Fibroblast of lung (primary cell): ENCODE data around the gene SDK1. TPM values are rescaled to one million over a fixed set of nuclear protein-coding genes. Genes with fewer than 3 reads are reported as not detected.
"Not testable (repeated sequence)": the region's sequence is repeated elsewhere in the genome, so short reads cannot be mapped to it uniquely, and the experiment has no call there.

Experiments used
- DNase-seq, 2 donors: peaks; one replicate each; pipeline versions ENCODE4 v3.0.0 to v3.0.0-alpha.2; 2010; ENCODE audit warnings: low read depth in 2 of 2
- H2AFZ ChIP-seq: 2 replicates; pipeline ENCODE4 v1.5.1; 2012; ENCODE audit warnings: low read length, control low read depth, inconsistent platforms
- H3K27ac ChIP-seq: 2 replicates; pipeline ENCODE4 v1.5.1; 2011; ENCODE audit warnings: low read length, control low read depth; ENCODE audit not compliant: insufficient read depth
- H3K27me3 ChIP-seq: 2 replicates; pipeline ENCODE4 v1.5.1; 2011; ENCODE audit warnings: mild to moderate bottlenecking, low read length; ENCODE audit not compliant: control insufficient read depth, insufficient read depth
- H3K36me3 ChIP-seq: 2 replicates; pipeline ENCODE4 v1.5.1; 2011; ENCODE audit warnings: low read length; ENCODE audit not compliant: control insufficient read depth, insufficient read depth
- H3K4me1 ChIP-seq: 2 replicates; pipeline ENCODE4 v1.5.1; 2011; ENCODE audit warnings: low read length; ENCODE audit not compliant: control insufficient read depth, insufficient read depth; ENCODE audit errors: extremely low read depth
- H3K4me2 ChIP-seq: 2 replicates; pipeline ENCODE4 v1.5.1; 2011; ENCODE audit warnings: low read length, control low read depth; ENCODE audit not compliant: insufficient read depth; ENCODE audit errors: extremely low read depth
- H3K4me3 ChIP-seq, 4 experiments: fragments of 200-600 bp in 1 of 4; sonication (generic) in 1 of 4; replicated peaks in 1 of 4; 2 replicates each; pipeline ENCODE4 v1.5.1; 2011 to 2016; ENCODE audit warnings: low read length in 4 of 4, low read depth in 3 of 4, mild to moderate bottlenecking in 3 of 4, control low read depth in 2 of 4, inconsistent platforms in 1 of 4, mixed read lengths in 1 of 4; ENCODE audit not compliant: insufficient read depth in 1 of 4; ENCODE audit errors: control extremely low read depth in 1 of 4
- H3K79me2 ChIP-seq: 2 replicates; pipeline ENCODE4 v1.5.1; 2012; ENCODE audit warnings: mild to moderate bottlenecking, low read length, inconsistent platforms; ENCODE audit not compliant: control insufficient read depth, insufficient read depth
- H3K9ac ChIP-seq: 2 replicates; pipeline ENCODE4 v1.5.1; 2011; ENCODE audit warnings: mild to moderate bottlenecking, low read length, control low read depth; ENCODE audit not compliant: insufficient read depth
- H3K9me3 ChIP-seq: 2 replicates; pipeline ENCODE4 v1.5.1; 2012; ENCODE audit warnings: low read depth, low read length; ENCODE audit not compliant: control insufficient read depth, insufficient read depth
- H4K20me1 ChIP-seq: 2 replicates; pipeline ENCODE4 v1.5.1; 2011; ENCODE audit warnings: low read length; ENCODE audit not compliant: control insufficient read depth, insufficient read depth; ENCODE audit errors: extremely low read depth
- CTCF ChIP-seq, 2 donors: IDR thresholded peaks in 1 of 2; conservative IDR thresholded peaks in 1 of 2; 1 replicate in 1 of 2; 2 replicates in 1 of 2; pipeline ENCODE4 v1.5.1; 2011 to 2012; ENCODE audit warnings: low read length in 2 of 2, control low read depth in 1 of 2, inconsistent platforms in 1 of 2, low read depth in 1 of 2, mild to moderate bottlenecking in 1 of 2
- EZH2 ChIP-seq: IDR thresholded peaks from 2 replicates; pipeline ENCODE4 v1.5.1; 2012; ENCODE audit warnings: low read length, control low read depth, mild to moderate bottlenecking; ENCODE audit errors: missing control alignments
- polyA plus RNA-seq, 2 donors: library from polyadenylated mRNA; depleted of rRNA in 1 of 2; stranded (reverse) in 1 of 2; unstranded in 1 of 2; fragments of >200 nt; gene quantifications; 2 replicates each; pipeline ENCODE4 v1.2.1, GENCODE V29; 2011 to 2012; ENCODE audit warnings: missing spikeins in 1 of 2
- total RNA-seq: library from RNA; depleted of rRNA; stranded (reverse); fragments of >200 nt; gene quantifications from 2 replicates; pipeline ENCODE4 v1.2.1, GENCODE V29; 2014

Gene SDK1
- total and polyA plus RNA-seq, 2 donors (not counting 1 experiment from before 2014, with no cell fraction given) = 1.0 to 8.6 TPM

- H4K20me1 ChIP-seq = no peaks in the 10 kb centered on the region
- no peak overlapping the region for H3K4me3 ChIP-seq
- no peaks in the 10 kb centered on the region for H3K36me3 ChIP-seq
- TF ChIP-seq EZH2 = no peak
- no peak for TF ChIP-seq CTCF (conservative IDR thresholded peaks at IDR 0.05 in 1 of 2, IDR thresholded peaks at IDR 0.05 in 1 of 2; ENCODE audit: low read depth in 1 of 2, low read length in 2 of 2)
- H3K79me2 ChIP-seq = no peaks in the 10 kb centered on the region
- H3K9me3 ChIP-seq = no peaks in the 10 kb centered on the region
- no peak overlapping the region for H2AFZ ChIP-seq
- no peak for DNase-seq
- no peak overlapping the region for H3K4me2 ChIP-seq
- H3K9ac ChIP-seq = no peak overlapping the region
- no peaks in the 10 kb centered on the region for H3K27me3 ChIP-seq
- no peak overlapping the region for H3K27ac ChIP-seq
- H3K4me1 ChIP-seq = no peaks in the 10 kb centered on the region
Measured at GRCh38 chr7:3705258-3705657, 404.2 kb downstream of the SDK1 start.

- not testable (repeated sequence) for H3K4me1 ChIP-seq, H4K20me1 ChIP-seq, H3K79me2 ChIP-seq, H3K4me3 ChIP-seq, H3K27ac ChIP-seq, H3K36me3 ChIP-seq, H3K27me3 ChIP-seq, DNase-seq, H2AFZ ChIP-seq, H3K9me3 ChIP-seq, H3K9ac ChIP-seq, H3K4me2 ChIP-seq
Measured at GRCh38 chr7:3706091-3706490, 405.0 kb downstream of the SDK1 start.

GRCh38 chr7:3710122-3710521 lies 409.1 kb downstream of the SDK1 start:
- Histone ChIP-seq H3K27me3 (no peaks in the 10 kb centered on the region), H3K27ac (no peak overlapping the region), H3K4me1 (no peaks in the 10 kb centered on the region), H3K4me3 (no peak overlapping the region), H4K20me1 (no peaks in the 10 kb centered on the region), H3K9me3 (no peaks in the 10 kb centered on the region), H2AFZ (no peak overlapping the region), H3K36me3 (no peaks in the 10 kb centered on the region), H3K4me2 (no peak overlapping the region), H3K9ac (no peak overlapping the region), H3K79me2 (no peaks in the 10 kb centered on the region)
- TF ChIP-seq CTCF (conservative IDR thresholded peaks at IDR 0.05 in 1 of 2, IDR thresholded peaks at IDR 0.05 in 1 of 2; ENCODE audit: low read depth in 1 of 2, low read length in 2 of 2) (no peak), EZH2 (no peak)
- DNase-seq = no peak

- peak in 1 of 2 donors; percentile 17 for DNase-seq
- Histone ChIP-seq H2AFZ (no peak overlapping the region), H3K4me1 (no peaks in the 10 kb centered on the region), H3K4me3 (no peak overlapping the region), H3K27me3 (no peaks in the 10 kb centered on the region), H4K20me1 (no peaks in the 10 kb centered on the region), H3K4me2 (no peak overlapping the region), H3K9ac (no peak overlapping the region), H3K36me3 (no peaks in the 10 kb centered on the region), H3K9me3 (no peaks in the 10 kb centered on the region), H3K79me2 (no peaks in the 10 kb centered on the region), H3K27ac (no peak overlapping the region)
- TF ChIP-seq CTCF (conservative IDR thresholded peaks at IDR 0.05 in 1 of 2, IDR thresholded peaks at IDR 0.05 in 1 of 2; ENCODE audit: low read depth in 1 of 2, low read length in 2 of 2) (no peak), EZH2 (no peak)
Measured at GRCh38 chr7:3710531-3710930, 409.5 kb downstream of the SDK1 start.
